SK-N-SH treated with all-trans-retinoic acid at 6 μM for 48 hours (cell line): ENCODE data around the gene MVD.

Source experiments
- ESRRG ChIP-seq: fragments of 250-450 bp; sonication (Bioruptor Pico); IDR thresholded peaks from 2 replicates; pipeline ENCODE4 v1.6.1; 2021; ENCODE audit warnings: mild to moderate bottlenecking
- GLIS3 ChIP-seq: fragments of 250-450 bp; sonication (Bioruptor Pico); IDR thresholded peaks from 2 replicates; pipeline ENCODE4 v1.5.0; 2020; ENCODE audit warnings: mild to moderate bottlenecking, moderate library complexity
- OSR1 ChIP-seq: fragments of 250-450 bp; sonication (Bioruptor Pico); IDR thresholded peaks from 2 replicates; pipeline ENCODE4 v1.8.0; 2022; ENCODE audit warnings: moderate library complexity, mild to moderate bottlenecking, inconsistent platforms
- PPARA ChIP-seq: fragments of 250-450 bp; sonication (Bioruptor Pico); IDR thresholded peaks from 2 replicates; pipeline ENCODE4 v1.5.0; 2020; ENCODE audit warnings: mild to moderate bottlenecking, borderline replicate concordance
- RARB ChIP-seq: fragments of 250-450 bp; sonication (Bioruptor Pico); IDR thresholded peaks from 2 replicates; pipeline ENCODE4 v1.8.0; 2021; ENCODE audit warnings: mild to moderate bottlenecking, moderate library complexity
- SNAI2 ChIP-seq: fragments of 250-450 bp; sonication (Bioruptor Pico); IDR thresholded peaks from 2 replicates; pipeline ENCODE4 v1.5.0; 2020; ENCODE audit warnings: mild to moderate bottlenecking, moderate library complexity
- TOX ChIP-seq: fragments of 250-450 bp; sonication (Bioruptor Pico); IDR thresholded peaks from 2 replicates; pipeline ENCODE4 v1.8.0; 2021; ENCODE audit warnings: mild to moderate bottlenecking, moderate library complexity, borderline replicate concordance
- ZFP30 ChIP-seq: fragments of 450-650 bp; formaldehyde crosslinking; IDR thresholded peaks from 2 replicates; pipeline ENCODE4 v1.5.0; 2022; ENCODE audit warnings: mild to moderate bottlenecking, moderate library complexity
- ZNF565 ChIP-seq: fragments of 450-650 bp; formaldehyde crosslinking; conservative IDR thresholded peaks from 2 replicates; pipeline ENCODE4 v1.5.0; 2020; ENCODE audit warnings: low read depth, mild to moderate bottlenecking, moderate library complexity
- TF ChIP-seq, protein P1 (sequence below): fragments of 250-450 bp; sonication (Bioruptor Pico); IDR thresholded peaks from 2 replicates; pipeline ENCODE4 v1.5.1; 2021; ENCODE audit warnings: mild to moderate bottlenecking, moderate library complexity

DNA sequence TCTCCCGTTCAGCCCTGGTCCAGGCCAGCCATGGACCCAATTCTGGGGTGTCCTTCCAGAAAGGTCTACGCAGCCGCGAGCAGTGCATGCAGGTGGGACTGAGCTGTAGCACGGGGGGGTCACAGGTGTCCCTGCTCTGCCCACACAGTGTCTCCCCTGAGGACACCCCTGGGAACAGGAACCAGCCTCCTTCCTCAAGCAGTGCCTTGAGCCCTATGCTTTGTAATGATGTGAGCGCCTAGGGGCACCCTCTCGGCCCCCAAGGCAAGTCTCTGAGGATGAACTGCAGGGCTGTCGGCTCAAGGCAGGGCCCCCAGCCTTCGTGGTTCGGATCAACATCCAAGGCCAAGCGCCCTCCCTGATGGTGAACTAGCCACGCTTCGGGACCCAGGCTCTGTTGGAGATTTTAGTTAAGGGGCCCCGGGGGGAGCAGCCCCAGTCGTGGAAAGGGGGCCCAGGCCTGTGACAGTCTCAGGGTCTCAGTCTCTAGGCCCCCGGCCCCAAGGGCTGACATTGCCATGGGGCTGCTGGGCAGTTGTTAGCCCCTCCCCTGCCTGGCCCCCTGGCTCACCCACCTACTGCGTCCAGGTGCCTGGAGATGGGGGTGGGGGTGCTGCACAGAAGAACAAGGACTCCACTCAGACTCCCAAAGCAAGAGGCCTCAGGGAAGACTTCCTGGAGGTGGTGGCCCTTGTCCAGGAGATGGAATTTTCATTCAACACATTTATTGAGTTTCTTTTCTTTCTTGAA, 22.2 kb downstream of the MVD start:
- TF ChIP-seq, protein P1, sequence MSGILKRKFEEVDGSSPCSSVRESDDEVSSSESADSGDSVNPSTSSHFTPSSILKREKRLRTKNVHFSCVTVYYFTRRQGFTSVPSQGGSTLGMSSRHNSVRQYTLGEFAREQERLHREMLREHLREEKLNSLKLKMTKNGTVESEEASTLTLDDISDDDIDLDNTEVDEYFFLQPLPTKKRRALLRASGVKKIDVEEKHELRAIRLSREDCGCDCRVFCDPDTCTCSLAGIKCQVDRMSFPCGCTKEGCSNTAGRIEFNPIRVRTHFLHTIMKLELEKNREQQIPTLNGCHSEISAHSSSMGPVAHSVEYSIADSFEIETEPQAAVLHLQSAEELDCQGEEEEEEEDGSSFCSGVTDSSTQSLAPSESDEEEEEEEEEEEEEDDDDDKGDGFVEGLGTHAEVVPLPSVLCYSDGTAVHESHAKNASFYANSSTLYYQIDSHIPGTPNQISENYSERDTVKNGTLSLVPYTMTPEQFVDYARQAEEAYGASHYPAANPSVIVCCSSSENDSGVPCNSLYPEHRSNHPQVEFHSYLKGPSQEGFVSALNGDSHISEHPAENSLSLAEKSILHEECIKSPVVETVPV (CRISPR knock-in tag) = no peak
- no peak for TF ChIP-seq OSR1
- TF ChIP-seq ESRRG (CRISPR knock-in tag) = no peak
- TF ChIP-seq ZNF565 (CRISPR knock-in tag) = no peak
- TF ChIP-seq GLIS3 (CRISPR knock-in tag) = no peak
- no peak for TF ChIP-seq SNAI2 (CRISPR knock-in tag)
- TF ChIP-seq PPARA (CRISPR knock-in tag) = no peak
- TF ChIP-seq TOX = no peak
- TF ChIP-seq ZFP30 (CRISPR knock-in tag) = no peak
- TF ChIP-seq RARB (CRISPR knock-in tag) = no peak
